ENCODE results near the gene SSTR3. TPM values are rescaled to one million over a fixed set of nuclear protein-coding genes. Genes with fewer than 3 reads are reported as not detected.

SSTR3 gene
- polyA plus RNA-seq, 1 donor from 2014 or later: not detected

- TF ChIP-seq TAF1 (IDR thresholded peaks at IDR 0.05; ENCODE audit: low read depth) (no peak), MXI1 (conservative IDR thresholded peaks at IDR 0.05; ENCODE audit: poor library complexity, severe bottlenecking) (no peak), EP300 (conservative IDR thresholded peaks at IDR 0.05; ENCODE audit: poor library complexity, severe bottlenecking) (no peak), EZH2 (IDR thresholded peaks at IDR 0.05; ENCODE audit: borderline replicate concordance, insufficient read depth, low read length, poor library complexity, severe bottlenecking) (no peak), SMC3 (conservative IDR thresholded peaks at IDR 0.05; ENCODE audit: poor library complexity) (no peak), POLR2AphosphoS5 (IDR thresholded peaks at IDR 0.05) (no peak), RAD21 (conservative IDR thresholded peaks at IDR 0.05) (no peak)
- TF ChIP-seq, protein P1, sequence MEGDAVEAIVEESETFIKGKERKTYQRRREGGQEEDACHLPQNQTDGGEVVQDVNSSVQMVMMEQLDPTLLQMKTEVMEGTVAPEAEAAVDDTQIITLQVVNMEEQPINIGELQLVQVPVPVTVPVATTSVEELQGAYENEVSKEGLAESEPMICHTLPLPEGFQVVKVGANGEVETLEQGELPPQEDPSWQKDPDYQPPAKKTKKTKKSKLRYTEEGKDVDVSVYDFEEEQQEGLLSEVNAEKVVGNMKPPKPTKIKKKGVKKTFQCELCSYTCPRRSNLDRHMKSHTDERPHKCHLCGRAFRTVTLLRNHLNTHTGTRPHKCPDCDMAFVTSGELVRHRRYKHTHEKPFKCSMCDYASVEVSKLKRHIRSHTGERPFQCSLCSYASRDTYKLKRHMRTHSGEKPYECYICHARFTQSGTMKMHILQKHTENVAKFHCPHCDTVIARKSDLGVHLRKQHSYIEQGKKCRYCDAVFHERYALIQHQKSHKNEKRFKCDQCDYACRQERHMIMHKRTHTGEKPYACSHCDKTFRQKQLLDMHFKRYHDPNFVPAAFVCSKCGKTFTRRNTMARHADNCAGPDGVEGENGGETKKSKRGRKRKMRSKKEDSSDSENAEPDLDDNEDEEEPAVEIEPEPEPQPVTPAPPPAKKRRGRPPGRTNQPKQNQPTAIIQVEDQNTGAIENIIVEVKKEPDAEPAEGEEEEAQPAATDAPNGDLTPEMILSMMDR (IDR thresholded peaks at IDR 0.05; ENCODE audit: poor library complexity, severe bottlenecking): no peak
- TF ChIP-seq, protein P2, sequence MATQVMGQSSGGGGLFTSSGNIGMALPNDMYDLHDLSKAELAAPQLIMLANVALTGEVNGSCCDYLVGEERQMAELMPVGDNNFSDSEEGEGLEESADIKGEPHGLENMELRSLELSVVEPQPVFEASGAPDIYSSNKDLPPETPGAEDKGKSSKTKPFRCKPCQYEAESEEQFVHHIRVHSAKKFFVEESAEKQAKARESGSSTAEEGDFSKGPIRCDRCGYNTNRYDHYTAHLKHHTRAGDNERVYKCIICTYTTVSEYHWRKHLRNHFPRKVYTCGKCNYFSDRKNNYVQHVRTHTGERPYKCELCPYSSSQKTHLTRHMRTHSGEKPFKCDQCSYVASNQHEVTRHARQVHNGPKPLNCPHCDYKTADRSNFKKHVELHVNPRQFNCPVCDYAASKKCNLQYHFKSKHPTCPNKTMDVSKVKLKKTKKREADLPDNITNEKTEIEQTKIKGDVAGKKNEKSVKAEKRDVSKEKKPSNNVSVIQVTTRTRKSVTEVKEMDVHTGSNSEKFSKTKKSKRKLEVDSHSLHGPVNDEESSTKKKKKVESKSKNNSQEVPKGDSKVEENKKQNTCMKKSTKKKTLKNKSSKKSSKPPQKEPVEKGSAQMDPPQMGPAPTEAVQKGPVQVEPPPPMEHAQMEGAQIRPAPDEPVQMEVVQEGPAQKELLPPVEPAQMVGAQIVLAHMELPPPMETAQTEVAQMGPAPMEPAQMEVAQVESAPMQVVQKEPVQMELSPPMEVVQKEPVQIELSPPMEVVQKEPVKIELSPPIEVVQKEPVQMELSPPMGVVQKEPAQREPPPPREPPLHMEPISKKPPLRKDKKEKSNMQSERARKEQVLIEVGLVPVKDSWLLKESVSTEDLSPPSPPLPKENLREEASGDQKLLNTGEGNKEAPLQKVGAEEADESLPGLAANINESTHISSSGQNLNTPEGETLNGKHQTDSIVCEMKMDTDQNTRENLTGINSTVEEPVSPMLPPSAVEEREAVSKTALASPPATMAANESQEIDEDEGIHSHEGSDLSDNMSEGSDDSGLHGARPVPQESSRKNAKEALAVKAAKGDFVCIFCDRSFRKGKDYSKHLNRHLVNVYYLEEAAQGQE (IDR thresholded peaks at IDR 0.05; ENCODE audit: borderline replicate concordance): no peak
- Histone ChIP-seq H3K9me3 (ENCODE audit: low read length) (no peaks in the 10 kb centered on the region), H3K4me2 (ENCODE audit: low read length) (no peak overlapping the region), H4K20me1 (ENCODE audit: insufficient read depth) (no peaks in the 10 kb centered on the region), H3K79me2 (replicated peaks; ENCODE audit: insufficient read depth, low read length) (no peaks in the 10 kb centered on the region), H3F3A (ENCODE audit: insufficient read depth, low read length, poor library complexity, severe bottlenecking) (no peaks in the 10 kb centered on the region), H3K27me3 (ENCODE audit: insufficient read depth, low read depth, low read length) (no peaks in the 10 kb centered on the region), H3K4me3 (ENCODE audit: low read length) (no peak overlapping the region), H3K9me2 (ENCODE audit: insufficient read depth, low read length) (no peaks in the 10 kb centered on the region), H3K27ac (ENCODE audit: low read length) (no peak overlapping the region), H3K9ac (ENCODE audit: low read length) (no peak overlapping the region), H3K36me3 (ENCODE audit: insufficient read depth, low read length) (no peaks in the 10 kb centered on the region), H2AFZ (ENCODE audit: low read depth, low read length) (no peak overlapping the region)
Measured at GRCh38 chr22:37244922-37245722, 32.8 kb upstream of the SSTR3 start.

DNA sequence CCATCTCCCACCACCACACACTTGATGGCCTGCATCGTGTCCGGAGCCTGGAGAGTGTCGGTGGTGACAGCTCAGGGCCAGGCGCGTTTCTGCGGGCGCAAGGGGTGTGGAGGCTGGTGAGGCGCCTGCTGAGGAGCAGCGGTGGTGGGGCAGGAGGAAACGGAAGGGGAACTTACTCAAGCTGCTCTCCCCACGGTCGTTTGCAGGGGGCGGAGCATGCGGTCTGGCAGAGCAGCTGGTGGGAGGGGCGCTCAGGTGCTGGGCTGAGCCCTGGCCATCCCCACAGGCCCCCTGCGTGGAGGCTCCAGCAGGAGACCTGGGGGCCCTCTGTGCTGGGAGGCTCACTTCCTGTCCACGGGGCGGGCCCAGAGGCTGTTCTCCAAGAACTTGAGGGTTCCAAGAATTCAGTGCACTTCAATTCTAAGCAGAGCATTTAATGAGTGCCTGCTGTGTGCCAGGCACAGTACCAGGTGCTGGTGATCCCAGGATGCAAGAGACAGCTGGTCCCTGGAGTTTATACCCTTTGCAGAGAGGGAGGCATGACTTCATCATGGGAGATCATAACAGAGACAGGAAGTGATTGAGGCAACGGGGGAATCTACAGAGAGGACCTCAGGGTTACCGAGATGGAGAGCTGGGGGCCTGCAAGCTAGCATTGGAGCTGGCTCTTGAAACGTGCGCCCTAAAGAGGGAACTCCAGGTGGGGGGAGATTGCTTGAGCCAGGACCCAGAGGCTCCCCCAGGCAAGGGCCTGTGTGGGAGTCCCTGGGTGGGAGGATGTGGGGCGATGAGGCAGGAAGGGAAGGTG, 32.0 kb upstream of the SSTR3 start, which contains the start of gene RAC2:
Gene RAC2, minus strand, starts transcription at position 156 of the 808 bp plus-strand sequence. Its CDS starts 121 bp downstream, at position 35.
- no peak within 1 kb of the TSS for H2AFZ ChIP-seq (ENCODE audit: low read depth, low read length)
- H3K36me3 ChIP-seq (ENCODE audit: insufficient read depth, low read length): no peaks in the 10 kb centered on the region
- H3K27ac ChIP-seq (ENCODE audit: low read length): no peak within 1 kb of the TSS
- TF ChIP-seq EZH2 (IDR thresholded peaks at IDR 0.05; ENCODE audit: borderline replicate concordance, insufficient read depth, low read length, poor library complexity, severe bottlenecking) (no peak), POLR2AphosphoS5 (IDR thresholded peaks at IDR 0.05) (no peak), TAF1 (IDR thresholded peaks at IDR 0.05; ENCODE audit: low read depth) (no peak), SMC3 (conservative IDR thresholded peaks at IDR 0.05; ENCODE audit: poor library complexity) (no peak)
- TF ChIP-seq, protein P2 (IDR thresholded peaks at IDR 0.05; ENCODE audit: borderline replicate concordance): no peak
- H3K9me3 ChIP-seq (ENCODE audit: low read length): no peaks in the 10 kb centered on the region
- no peaks in the 10 kb centered on the region for H4K20me1 ChIP-seq (ENCODE audit: insufficient read depth)
- H3K79me2 ChIP-seq (replicated peaks; ENCODE audit: insufficient read depth, low read length): no peaks in the 10 kb centered on the region
- no peak within 1 kb of the TSS for H3K4me2 ChIP-seq (ENCODE audit: low read length)
- no peaks in the 10 kb centered on the region for H3K27me3 ChIP-seq (ENCODE audit: insufficient read depth, low read depth, low read length)
- H3K9me2 ChIP-seq (ENCODE audit: insufficient read depth, low read length): no peaks in the 10 kb centered on the region
- no peak within 1 kb of the TSS for H3K9ac ChIP-seq (ENCODE audit: low read length)
- H3K4me3 ChIP-seq (ENCODE audit: low read length): no peak within 1 kb of the TSS
- H3F3A ChIP-seq (ENCODE audit: insufficient read depth, low read length, poor library complexity, severe bottlenecking): no peaks in the 10 kb centered on the region

Measured in neural cell (in vitro differentiated cells).